DMS79 (cell line): Measurements from ENCODE around the gene AGPS.

Experiments used
- DNase-seq: peaks from one replicate; lab custom pipeline; 2025; lab: John Stamatoyannopoulos, UW

AGPS gene

DNA sequence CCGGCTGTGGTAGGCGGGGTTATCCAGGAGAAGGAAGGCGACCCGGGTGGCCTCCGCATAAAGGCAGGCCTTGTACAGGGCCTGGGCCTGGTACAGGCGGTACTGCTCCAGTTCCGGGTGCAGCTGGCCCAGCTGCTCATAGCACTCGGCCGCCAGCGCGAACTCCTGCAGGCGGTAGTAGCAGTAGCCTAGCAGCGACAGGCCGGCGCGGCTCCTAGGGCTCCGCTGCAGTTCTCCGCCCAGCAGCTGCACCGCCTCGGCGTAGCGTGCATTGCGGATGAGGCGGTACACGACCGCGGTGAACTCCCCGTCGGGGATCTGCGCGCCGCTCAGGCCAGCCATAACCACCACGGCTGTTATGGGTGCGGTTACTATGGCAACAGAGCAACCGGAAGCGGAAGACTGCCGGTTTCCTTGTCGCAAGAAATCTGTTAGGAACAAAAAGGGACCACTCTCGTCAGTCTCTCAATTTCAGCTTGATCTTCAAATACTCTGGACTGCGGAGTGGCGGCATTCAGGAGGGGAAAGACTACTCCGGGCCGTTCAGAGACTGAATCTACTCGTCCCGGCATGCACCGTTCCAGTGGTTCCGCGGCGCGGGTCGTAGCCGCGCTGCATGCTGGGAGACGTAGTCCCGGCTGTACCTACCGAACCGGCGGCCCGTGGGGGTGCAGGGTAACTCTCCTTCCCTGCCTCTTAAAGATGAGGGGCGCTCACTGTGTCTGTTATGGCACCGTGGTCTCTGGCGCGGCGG is 160.0 kb downstream of the AGPS start:
- DNase-seq: peak; percentile 91

DNA sequence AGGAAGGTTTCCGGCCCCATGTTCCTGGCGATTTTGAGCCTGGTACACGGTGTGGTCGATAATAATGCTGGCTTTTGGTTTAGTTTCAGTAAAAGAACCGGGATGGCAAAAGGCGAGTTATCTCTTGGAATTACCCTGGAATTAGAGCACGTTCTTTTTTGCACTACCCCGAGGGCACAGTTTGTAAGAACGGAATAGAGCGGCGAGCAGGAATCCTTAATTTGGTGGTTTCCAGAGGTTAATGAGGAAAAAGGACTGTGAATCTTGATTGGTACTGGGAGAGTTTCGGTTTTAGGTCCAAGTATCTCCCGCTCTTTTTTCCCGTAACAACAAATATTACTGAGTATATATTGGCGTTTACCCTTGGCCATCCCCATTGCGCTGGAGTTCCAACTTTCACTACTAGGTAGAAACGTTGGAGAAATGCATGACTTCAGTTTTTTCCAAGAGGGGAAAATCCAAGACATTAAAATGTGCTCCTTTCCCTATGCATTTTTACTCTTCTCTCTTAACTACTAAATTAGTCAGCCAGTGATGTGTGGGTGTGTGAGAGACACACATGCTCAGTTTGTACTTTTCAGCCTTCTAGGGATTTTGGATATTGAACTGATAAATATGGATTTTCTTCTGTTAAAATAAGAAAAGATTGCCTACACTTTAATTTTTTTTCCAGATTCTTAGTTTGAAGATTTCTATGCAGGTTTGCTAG is 160.8 kb downstream of the AGPS start:
- no peak for DNase-seq

DNA sequence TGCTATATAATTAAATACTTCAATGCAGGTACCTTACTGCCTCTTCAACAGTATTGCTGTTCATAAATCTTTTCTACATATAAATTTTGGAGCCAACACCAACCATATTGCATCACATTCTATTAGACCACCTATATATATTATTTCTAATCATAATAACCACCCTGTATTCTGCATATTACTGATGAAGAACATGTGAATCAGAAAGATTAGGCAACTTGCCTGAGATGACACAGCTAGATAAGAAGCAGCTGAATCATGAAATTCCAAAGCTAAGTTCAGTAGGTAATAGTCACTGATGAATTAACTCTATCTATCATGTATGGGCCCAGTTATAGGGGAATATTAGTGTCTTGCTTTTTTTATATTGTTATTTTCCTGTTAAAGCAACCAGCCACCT is 161.8 kb downstream of the AGPS start:
- no peak for DNase-seq

DNA sequence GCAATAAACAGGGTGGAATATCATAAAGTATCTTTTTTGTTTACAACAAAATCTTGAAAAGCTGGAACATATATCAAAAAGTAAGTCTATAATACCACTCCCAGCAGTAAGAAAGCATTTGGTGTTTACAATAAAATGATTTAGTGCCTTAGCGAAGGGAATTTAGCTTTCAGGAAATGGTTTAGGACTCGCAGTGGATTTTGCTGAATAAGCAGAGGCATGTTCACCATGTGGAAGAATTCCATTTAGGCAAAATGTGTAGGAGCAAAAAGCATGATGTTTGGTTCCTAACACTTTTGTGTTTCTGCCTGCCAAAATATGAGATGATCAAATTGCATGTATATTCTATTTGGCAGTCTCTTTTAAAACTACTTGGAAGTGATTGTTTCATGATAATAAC is 163.6 kb downstream of the AGPS start:
- DNase-seq: no peak

DNA sequence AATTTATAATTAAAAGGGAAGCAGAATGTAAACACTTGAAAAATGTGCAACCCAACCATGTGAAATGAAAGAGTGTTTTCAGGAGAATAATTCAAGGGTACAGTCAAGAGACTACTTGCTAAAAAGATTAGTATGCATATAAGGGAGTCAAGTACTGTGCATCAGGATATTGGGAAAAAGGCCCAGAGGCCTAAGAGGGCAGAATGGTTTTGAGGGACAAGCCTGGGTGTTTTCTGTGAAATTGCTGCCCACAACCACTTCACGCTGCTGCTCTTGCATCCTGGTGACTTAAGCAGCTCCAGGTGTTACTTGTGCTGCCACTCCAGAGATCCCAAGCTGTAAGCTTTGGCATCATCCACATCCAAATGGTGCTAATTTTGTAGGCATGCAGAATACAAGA is 165.2 kb downstream of the AGPS start:
- no peak for DNase-seq

DNA sequence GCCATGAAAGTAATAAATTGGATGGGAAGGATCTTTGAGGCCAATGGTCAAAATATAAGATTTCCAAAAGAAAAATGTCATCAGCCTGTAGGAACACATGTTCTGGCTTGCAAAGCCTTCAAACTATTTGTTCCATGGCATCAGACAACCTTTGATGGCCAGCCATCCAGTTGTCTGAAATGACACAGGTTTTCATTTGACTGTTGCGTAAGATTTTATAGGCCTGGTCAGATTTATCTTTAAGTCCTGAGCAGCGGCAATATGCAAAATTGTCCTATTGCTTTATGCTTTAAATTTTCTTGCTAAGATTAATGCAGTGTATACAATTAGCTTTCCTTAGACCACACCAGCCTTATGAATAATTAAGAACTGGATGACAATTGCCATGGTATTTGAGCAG is 167.1 kb downstream of the AGPS start:
- no peak for DNase-seq

DNA sequence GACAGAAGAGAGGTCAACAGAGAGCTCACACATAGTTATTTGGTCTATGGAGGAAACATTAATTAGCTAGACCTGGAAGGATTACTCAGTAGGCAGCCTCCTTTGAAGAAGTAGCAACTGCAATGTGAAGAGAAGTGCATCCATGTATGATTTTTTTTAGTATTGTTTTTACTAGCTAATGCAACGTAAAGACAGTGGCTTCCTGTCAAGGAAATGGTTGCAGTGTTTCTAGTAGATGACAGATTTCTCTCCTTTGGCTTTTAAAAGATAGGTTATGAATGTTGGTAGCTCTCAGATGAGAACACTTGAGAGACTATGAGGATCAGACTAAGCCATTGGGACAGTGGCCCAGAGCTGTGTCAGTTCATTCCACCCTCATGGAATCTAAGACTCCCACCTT is 175.8 kb downstream of the AGPS start:
- no peak for DNase-seq

DNA sequence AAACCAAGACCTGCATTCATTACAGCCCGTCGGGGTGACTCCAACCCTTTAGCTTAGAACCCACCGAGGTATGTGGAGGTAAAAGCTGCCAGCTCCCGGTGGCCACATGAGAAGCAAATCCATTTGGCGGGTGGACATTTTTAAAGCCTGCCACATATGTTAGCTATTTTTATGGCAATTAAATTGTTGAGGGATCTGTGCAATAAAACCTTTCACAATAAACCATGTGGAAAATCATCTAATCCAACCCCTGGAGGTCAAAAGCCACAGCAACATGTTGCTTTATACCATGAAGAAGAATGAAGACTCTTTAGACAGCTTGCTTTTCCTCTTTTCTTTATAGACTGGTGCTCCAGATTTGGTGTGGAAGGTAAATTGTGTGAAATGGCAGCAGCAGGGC is 176.3 kb downstream of the AGPS start:
- DNase-seq: no peak

DNA sequence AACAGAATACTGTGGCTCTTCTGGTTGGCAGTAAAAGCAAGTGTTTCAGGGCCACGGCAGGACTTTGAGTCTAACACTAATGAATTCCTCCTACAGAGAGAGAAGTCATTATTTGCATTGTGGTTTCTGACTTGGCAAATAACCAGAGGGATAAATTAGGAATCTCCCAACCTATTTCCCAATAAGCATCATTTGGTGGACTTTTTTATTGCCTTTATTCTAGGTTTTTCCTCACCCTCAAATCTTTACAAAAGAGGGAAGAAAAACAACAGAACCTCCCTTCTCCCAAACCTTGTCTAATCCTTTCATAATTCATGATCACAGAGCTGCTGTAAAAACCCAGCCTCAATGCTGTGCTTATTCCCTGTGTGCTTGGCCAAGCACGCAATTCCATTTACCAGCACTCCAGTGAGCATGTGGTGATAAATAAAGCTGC is 179.7 kb downstream of the AGPS start:
- DNase-seq: peak; percentile 72

DNA sequence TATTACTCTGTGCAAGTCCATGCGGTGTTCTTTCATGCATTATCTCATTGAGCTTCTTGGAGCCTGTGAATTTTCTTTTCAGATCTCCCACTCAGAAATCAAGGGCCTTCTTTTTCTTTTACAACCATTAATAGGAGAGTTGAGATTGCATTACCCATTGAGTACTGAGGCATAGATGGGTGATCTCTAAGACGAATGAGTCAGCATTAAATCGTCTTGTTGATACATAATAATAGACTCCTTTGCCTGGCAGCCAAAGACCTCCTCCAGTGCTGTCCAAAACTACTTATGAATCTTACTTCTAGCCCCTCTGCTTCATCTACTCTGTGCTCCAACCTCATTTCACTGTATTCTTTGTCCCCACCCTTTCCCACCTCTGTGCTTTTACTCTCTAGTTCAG is 180.5 kb downstream of the AGPS start:
- peak; percentile 63 for DNase-seq

DNA sequence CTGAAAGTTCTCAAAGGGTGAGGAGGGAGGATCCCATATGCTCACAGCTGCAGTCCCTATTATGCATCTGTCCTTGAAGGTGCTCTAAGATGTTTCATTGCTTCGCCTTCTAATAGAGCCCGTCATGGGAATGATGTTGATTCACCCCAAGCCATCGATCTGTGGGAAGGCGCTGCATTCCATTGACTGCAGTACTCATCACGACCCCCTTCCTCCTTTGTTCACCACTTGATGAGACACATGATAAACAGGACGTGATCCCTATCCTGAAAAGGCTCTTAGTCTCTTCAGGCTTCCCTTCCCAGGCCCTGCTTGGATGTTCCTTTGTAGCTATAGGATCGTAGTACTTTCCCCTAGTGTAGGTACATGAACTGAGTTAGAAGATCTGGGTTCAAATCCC is 181.8 kb downstream of the AGPS start:
- DNase-seq: no peak

DNA sequence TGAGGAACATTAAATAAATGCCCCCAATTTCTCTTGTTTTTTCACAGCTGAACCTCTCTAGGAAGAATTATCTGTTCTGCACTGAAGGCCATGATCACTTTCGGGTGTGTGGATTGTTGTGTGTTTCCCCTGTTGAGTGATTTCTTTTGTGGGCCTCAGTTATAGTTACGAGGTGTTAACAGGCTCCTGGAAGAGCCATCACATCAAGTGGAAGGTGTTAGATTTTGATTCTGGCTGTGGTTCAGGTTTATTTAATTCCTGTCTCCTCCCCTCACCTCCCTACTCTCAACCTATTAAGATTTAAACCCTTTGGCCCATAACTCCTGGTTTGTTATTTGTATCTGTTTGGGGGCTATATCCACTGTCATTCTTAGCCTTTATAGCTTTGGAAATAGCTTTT is 182.8 kb downstream of the AGPS start:
- no peak for DNase-seq

DNA sequence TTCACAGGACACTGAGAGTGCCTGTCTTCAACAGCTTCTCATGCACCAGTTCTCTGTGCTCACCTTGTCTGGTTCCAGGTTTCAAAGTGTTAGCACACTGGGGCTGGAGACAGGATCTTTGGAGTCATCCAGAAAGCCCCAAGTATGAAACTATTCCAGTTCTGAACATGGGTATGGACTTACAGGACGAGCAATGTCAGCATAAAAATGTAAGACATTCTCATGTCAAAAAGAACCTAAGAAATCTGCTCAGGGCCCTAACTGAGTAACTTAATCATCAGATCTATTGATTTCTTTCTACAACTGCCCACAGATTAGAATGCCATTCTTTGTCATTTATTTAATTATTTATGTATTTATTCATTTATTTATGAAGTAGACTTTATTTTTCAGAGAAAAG is 184.5 kb downstream of the AGPS start:
- DNase-seq: no peak

DNA sequence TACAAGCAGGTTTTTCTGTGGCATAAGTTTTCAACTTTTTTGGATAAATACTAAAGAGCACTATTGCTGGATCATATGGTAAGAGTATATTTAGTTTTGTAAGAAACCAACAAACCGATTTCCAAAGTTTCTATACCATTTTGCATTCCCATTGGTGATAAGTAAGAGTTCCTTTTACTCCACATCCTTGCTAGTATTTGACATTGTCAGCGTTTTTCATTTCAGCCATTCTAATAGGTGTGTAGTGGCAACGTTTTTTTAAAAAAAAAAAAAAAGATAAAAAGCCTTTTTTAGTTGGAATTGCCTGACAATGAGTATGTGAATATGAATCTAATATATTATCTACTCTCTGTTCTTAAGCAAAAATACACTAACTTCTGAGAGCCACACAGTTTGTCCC is 185.9 kb downstream of the AGPS start:
- DNase-seq: no peak

DNA sequence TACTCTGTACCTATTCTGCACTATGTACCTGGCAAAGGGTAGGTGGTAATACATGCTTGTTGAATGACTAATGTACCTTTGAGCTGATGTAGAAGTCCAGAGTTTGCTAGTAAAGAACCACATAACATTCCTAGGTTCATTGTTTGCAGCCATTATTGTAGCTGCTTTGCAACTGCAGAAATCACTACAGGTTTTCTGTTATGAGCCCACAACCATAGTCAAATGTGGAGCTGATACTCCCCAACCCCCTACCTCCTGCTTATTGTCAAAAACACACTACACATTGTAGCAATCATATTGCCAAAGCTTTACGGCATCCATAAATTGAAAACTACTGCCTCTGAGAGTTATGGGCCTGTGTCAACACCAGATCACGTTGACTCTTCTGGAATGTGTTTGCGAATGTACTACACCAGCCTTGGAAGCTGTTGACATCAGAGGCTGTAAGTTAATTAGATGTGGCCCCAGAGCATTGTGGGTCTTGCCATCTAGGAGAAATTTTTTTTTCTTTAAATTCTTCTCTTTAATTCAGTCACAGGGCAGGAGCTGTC is 187.0 kb downstream of the AGPS start:
- DNase-seq: no peak

DNA sequence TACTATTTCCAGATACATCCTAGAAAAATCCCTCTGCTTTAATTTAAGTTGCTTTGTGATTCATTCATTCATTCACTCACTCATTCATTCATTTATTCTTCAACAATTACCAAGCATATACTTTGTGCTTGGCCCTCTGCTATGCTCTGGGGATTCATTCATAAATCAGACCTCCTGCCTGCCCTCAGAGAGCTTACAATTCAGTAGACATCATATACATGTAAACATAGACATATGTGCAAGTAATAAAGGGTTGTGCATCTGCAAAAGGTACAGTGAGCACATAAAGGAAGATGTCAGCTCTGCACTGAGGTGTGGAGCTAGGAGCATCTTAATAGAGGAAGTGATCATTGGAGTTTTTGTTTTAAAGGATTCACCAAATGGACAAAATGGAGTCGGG is 189.4 kb downstream of the AGPS start:
- DNase-seq: no peak

DNA sequence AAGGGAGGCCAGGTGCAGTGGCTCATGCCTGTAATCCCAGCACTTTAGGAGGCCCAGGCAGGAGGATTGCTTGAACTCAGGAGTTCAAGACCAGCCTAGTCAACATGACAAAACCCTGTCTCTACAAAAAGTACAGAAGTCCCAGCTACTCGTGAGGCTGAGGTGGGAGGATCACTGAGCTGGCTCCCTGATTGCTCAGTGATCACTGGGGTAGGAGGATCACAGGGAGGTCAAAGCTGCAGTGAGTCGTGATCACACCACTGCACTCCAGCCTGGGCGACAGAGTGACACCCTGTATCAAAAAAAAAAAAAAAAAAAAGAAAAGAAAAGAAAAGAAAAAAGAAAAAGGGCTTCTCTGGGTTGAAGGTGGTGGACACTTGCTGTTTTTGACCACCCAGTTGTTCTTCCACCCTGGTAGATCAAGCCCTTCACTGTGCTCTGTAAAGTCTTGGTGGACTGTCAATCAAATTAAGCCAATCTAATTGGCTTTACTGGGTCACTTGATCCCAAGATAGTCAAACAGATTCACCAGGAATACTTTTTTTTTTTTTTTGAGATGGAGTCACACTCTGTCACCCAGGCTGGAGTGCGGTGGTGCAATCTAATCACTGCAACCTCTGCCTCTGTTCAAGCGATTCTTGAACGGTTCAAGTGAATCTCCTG is 191.6 kb downstream of the AGPS start:
- no peak for DNase-seq

DNA sequence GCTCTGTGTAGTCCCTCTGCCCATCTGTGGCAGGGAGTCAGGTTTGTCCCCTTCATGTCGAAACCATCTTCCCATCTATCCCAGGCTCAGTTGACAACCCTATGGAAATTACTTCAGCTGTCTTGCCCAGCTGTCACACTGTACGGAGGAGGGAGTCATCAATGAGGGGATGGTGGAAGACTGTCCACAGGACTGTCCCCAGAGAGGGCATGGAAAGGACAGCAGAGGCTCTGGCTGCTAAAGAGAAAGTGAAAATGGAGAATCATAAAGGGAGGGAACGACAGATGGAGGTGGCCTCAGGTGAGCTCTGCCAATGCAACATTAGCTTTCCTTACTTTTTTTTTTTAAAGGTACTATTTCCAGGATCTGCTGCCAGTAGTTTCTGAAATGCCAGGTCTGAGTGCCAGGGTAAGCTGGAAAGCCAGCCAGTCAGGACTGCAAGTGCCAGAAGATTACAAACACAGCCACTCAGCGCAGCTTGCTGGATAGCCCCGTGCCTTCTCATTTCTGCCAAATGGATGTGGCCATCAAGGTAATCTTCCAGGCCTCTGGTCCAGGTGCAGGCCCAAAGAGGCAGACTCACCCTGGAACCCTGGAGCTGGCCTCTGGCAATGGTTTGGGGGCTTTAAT is 192.8 kb downstream of the AGPS start:
- DNase-seq: no peak

DNA sequence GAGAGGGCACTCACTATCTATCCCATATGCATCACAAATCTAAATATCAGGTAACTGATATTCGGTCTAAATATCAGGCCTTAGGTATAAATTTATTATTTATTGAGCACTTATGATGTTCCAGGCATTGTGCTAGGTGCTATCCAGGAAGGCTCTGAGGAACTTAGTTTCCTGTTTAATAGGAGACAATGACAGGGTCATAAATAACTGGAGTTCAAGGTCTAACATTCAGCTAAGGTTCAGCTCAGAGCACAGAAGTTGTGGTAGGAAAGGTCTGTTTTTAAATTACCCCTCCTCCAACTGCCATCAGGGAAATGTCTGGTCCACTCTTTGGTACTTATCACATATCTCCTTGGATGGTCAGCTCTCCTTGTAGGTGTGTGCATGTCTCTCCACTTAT is 193.6 kb downstream of the AGPS start:
- no peak for DNase-seq

DNA sequence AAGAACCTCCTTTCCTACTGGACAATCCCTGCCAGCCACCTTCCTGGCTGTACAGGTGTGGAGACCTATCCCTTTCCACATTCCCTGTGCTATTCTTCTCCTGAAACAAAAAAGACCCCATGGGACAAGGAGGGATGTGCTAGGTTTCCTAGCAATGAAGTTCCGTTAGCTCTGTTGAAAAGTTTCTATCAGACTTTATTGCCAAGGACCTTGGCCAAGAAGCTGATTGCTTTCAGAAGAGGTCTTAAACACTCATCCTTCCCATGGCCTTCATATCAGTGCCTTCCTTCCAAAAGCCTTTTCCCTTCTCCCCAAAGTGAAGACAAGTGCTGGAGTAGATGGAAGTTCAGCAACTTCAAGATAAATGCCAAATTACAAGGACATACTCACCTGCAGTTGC is 194.8 kb downstream of the AGPS start:
- no peak for DNase-seq

DNA sequence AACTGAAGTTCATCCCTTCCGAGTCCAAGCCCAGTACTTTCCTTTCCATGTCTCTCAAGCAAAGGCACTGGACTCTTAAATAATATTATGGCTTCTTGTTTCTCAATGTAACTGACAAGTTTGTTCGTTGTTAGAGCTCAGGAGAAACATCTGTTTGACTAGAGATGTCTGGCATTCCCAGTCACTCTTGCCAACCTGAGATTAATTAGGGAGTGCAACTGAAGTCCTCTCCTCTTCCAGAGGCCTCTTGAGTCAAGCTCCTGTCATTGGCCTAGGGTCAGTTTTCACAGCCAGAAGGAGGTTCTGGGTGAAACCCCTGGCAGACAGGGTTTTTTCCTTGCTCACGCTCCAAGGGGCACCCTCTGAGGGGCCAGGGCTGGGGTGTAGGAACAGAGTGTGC is 196.1 kb downstream of the AGPS start:
- no peak for DNase-seq

DNA sequence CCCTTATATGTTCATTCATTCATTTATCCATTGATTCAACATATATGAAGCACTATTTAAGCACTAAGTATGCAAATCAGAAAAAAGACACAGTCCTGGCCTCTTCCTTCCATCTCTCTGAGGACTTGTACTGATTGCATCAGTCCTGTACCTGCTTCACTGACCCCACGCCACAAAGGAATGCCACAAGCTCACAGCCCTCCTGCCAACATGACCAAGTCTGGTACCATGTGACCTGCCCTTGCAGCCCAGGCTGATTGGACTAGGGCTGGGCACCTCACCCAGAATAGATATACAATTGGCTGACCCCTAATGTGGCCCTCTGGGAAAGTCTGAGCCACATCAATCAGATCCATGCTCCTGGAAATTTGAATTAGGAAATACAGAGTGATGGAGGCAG is 196.6 kb downstream of the AGPS start:
- no peak for DNase-seq

DNA sequence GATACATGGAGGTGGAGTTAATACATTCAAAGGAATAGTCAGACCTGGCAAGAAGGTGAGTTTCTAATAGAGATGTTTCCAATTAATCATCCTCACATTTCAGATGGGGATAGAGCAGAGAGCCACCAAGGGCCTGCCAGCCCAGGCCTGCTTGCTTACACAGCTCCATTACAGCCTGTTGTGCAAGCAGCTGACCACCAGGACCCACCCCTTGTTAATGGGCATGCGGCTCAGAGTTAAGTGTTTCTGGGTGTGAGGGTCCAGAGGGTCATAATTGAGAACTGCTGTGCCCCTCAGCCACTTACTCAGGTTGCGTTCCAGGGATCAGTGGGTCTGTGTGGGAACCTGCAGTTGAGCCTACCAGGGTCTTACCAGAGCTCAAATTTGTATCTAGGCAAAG is 199.8 kb downstream of the AGPS start:
- no peak for DNase-seq
